ENCODE measurements around the gene DRC3. TPM values are rescaled to one million over a fixed set of nuclear protein-coding genes. Genes with fewer than 3 reads are reported as not detected.

Gene DRC3, protein sequence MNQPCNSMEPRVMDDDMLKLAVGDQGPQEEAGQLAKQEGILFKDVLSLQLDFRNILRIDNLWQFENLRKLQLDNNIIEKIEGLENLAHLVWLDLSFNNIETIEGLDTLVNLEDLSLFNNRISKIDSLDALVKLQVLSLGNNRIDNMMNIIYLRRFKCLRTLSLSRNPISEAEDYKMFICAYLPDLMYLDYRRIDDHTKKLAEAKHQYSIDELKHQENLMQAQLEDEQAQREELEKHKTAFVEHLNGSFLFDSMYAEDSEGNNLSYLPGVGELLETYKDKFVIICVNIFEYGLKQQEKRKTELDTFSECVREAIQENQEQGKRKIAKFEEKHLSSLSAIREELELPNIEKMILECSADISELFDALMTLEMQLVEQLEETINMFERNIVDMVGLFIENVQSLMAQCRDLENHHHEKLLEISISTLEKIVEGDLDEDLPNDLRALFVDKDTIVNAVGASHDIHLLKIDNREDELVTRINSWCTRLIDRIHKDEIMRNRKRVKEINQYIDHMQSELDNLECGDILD
- 1 to 10 TPM; 2.0 to 2.6 TPM for total RNA-seq
- 2.2 TPM for polyA plus RNA-seq (2013, experiment 1 of 2)
- polyA plus RNA-seq (2013, experiment 2 of 2): 2.2 TPM
- long read RNA-seq, experiment 1: 0 reads
- long read RNA-seq, experiment 2, partial matches to known transcripts: 2 of 5 reads
- long read RNA-seq, experiment 2, other reads (novel, unspliced or antisense): 3 of 5 reads
- long read RNA-seq, experiment 3, partial matches to known transcripts: 0 of 10 reads
- long read RNA-seq, experiment 3, other reads (novel, unspliced or antisense): 10 of 10 reads
- long read RNA-seq, experiment 4, partial matches to known transcripts: 0 of 4 reads
- long read RNA-seq, experiment 4, other reads (novel, unspliced or antisense): 4 of 4 reads

DNA sequence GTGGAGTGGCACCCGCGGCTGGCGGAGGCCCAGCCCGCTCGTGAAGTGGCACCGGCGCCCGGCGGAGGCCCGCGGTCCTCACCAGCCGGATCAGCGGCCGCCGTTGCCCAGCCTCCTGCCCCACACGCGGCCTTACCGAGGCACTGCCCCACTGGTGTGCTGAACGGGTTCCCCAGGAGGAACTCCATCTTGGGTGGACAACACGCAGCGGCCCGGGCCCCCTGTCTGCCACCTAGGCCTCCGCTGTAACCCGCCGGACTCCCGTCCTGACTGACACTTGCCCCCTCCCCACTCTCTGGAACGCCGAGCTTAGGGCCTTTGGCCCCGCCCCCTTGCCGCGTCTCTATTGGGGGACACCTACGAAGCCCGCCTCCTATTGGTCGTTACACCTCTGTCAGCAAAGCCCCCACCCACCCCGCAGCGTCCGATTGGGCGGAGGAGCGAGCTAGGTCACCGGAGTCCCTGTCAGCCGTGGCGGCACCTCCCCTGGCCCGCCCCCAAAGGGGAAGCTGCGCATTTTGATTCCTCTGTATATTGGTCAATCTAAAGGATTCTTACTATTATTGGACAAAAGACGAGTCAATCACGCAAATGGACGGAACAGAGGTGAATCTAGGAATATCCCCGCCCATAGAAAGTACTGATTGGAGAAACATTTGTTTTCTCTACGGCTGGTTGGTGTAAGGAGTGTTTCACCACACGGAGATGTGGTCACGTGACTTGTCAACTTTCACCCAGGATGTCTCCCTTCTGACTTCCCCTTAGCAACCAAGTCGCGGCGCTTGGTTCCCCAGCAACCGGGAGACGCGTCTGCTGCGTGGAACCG lies at the start of gene DRC3, which contains the start of gene TOM1L2:
Gene DRC3, plus strand, starts transcription at position 737 of the 826 bp plus-strand sequence. CDS start 4,737 bp downstream, outside the sequence.
Gene TOM1L2, minus strand, starts transcription at position 275 of the 826 bp plus-strand sequence. Its CDS starts 87 bp downstream, at position 188.
- Mint-ChIP-seq H3K27ac (peak within 1 kb of the TSS; percentile 87), H3K9me3 (no peaks in the 10 kb centered on the region), H3K4me1 (peaks cover 12% of the 10 kb centered on the region), H3K4me3 (peak within 1 kb of the TSS; percentile 80), H3K27me3 (ENCODE audit: insufficient read depth) (no peaks in the 10 kb centered on the region), H3K36me3 (ENCODE audit: low read depth) (no peaks in the 10 kb centered on the region)
- no peaks in the 10 kb centered on the region for H3K9me3 ChIP-seq (ENCODE audit: control insufficient read depth, low read length)
- WGBS, 2 experiments (ENCODE audit: insufficient coverage in 1 of 2, insufficient read length in 1 of 2): 0 to 1% methylated on average over 22 to 59 of the region's 59 CpGs
- peak within 1 kb of the TSS; percentile 78 for H3K9ac ChIP-seq (ENCODE audit: extremely low read depth, low read length, poor library complexity, severe bottlenecking)
- DNase-seq: peak; percentile 100
- TF ChIP-seq, protein P1, sequence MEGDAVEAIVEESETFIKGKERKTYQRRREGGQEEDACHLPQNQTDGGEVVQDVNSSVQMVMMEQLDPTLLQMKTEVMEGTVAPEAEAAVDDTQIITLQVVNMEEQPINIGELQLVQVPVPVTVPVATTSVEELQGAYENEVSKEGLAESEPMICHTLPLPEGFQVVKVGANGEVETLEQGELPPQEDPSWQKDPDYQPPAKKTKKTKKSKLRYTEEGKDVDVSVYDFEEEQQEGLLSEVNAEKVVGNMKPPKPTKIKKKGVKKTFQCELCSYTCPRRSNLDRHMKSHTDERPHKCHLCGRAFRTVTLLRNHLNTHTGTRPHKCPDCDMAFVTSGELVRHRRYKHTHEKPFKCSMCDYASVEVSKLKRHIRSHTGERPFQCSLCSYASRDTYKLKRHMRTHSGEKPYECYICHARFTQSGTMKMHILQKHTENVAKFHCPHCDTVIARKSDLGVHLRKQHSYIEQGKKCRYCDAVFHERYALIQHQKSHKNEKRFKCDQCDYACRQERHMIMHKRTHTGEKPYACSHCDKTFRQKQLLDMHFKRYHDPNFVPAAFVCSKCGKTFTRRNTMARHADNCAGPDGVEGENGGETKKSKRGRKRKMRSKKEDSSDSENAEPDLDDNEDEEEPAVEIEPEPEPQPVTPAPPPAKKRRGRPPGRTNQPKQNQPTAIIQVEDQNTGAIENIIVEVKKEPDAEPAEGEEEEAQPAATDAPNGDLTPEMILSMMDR (conservative IDR thresholded peaks at IDR 0.05): peak; percentile 15
- no peaks in the 10 kb centered on the region for H3K27me3 ChIP-seq (ENCODE audit: control insufficient read depth, insufficient read depth, low read length, poor library complexity, severe bottlenecking)
- H3K4me3 ChIP-seq (ENCODE audit: low read length): peak within 1 kb of the TSS; percentile 91
- no peaks in the 10 kb centered on the region for H3K4me1 ChIP-seq (ENCODE audit: control insufficient read depth, insufficient read depth, low read length)
- peak within 1 kb of the TSS; percentile 68 for H3K27ac ChIP-seq (ENCODE audit: low read depth, low read length)
- no peaks in the 10 kb centered on the region for H3K36me3 ChIP-seq (ENCODE audit: control insufficient read depth, insufficient read depth, low read length)

DNA sequence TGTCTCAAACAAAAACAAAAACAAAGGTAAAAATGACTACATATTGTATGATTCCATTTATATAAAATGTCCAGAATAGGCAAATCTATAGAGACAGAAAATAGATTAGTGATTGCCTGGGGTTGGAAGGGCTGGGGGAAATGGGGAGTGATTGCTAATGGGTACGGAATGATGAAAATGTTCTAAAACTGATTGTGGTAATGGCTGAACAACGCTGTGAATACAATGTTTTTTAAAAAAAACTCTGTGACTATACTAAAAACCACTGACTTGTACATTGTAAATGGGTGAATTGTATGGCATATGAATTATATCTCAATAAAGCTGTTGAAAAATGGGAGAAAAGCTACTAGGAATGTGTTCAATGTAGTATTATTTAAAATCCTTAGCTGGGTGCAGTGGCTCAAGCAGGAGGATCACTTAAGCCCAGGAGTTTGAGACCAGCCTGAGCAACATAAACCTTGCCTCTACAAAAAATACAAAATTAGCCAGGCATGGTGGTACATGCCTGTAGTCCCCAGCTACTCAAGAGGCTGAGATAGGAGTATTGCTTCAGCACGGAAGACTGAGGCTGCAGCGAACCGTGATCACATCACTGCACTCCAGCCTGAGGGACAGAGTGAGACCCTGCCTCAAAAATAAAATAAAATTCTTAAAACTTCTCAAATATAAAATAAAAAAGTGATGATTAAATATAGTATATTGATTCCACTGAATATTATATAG lies 48.4 kb upstream of the DRC3 start:
- Histone ChIP-seq H3K9ac (ENCODE audit: extremely low read depth, low read length, poor library complexity, severe bottlenecking) (no peak overlapping the region), H3K9me3 (ENCODE audit: control insufficient read depth, low read length) (no peaks in the 10 kb centered on the region), H3K36me3 (ENCODE audit: control insufficient read depth, insufficient read depth, low read length) (no peaks in the 10 kb centered on the region), H3K4me3 (ENCODE audit: low read length) (no peak overlapping the region), H3K27me3 (ENCODE audit: control insufficient read depth, insufficient read depth, low read length, poor library complexity, severe bottlenecking) (no peaks in the 10 kb centered on the region), H3K27ac (ENCODE audit: low read depth, low read length) (no peak overlapping the region), H3K4me1 (ENCODE audit: control insufficient read depth, insufficient read depth, low read length) (peaks cover 26% of the 10 kb centered on the region)
- Mint-ChIP-seq H3K9me3 (no peaks in the 10 kb centered on the region), H3K4me1 (peaks cover 37% of the 10 kb centered on the region), H3K4me3 (no peak overlapping the region), H3K27ac (no peak overlapping the region), H3K27me3 (ENCODE audit: insufficient read depth) (no peaks in the 10 kb centered on the region), H3K36me3 (ENCODE audit: low read depth) (no peaks in the 10 kb centered on the region)
- 91 to 99% methylated on average over 4 to 5 of the region's 5 CpGs for WGBS, 2 experiments (ENCODE audit: insufficient coverage in 1 of 2, insufficient read length in 1 of 2)
- TF ChIP-seq, protein P1 (conservative IDR thresholded peaks at IDR 0.05): no peak
- no peak for DNase-seq
